GM06990 (cell line): ENCODE measurements around the gene TPST2.

ENCODE experiments used
- DNase-seq: peaks from one replicate; pipeline ENCODE4 v3.0.0-alpha.2; 2011; ENCODE audit not compliant: insufficient read length; ENCODE audit errors: extremely low read depth
- H3K27me3 ChIP-seq: replicated peaks from 2 replicates; pipeline ENCODE4 v1.6.0; 2011; ENCODE audit warnings: low read length; ENCODE audit not compliant: control insufficient read depth, insufficient read depth
- H3K36me3 ChIP-seq: 2 replicates; pipeline ENCODE4 v1.5.1; 2011; ENCODE audit warnings: low read length; ENCODE audit not compliant: control insufficient read depth, insufficient read depth
- H3K4me3 ChIP-seq: replicated peaks from 2 replicates; pipeline ENCODE4 v1.5.1; 2011; ENCODE audit warnings: low read depth, mild to moderate bottlenecking, control low read depth, low read length
- CTCF ChIP-seq: IDR thresholded peaks from 2 replicates; pipeline ENCODE4 v1.5.1; 2011; ENCODE audit warnings: low read length, control low read depth, mild to moderate bottlenecking, inconsistent platforms; ENCODE audit not compliant: insufficient read depth, poor library complexity, severe bottlenecking

Gene TPST2

DNA sequence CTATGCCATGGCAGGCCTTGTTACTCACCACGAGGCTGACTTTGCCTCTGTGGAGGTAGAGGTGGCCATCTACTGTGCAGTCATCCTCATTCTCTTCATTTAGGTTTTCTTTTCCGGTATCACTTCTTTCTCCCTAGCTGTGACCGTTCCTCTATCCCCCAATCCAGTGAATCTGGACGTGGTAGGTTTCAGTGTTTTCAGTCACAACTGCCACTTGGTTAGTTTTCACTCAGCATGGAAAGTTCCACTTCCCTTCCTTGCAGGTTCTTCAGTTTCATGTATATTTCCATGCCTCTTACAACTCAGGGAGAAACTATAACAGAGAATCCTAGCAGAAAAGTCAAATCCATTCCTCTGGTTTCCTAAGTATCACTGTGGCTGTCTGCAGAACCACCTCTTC lies 108.2 kb downstream of the TPST2 start:
- no peak for TF ChIP-seq CTCF
- no peak overlapping the region for H3K4me3 ChIP-seq
- DNase-seq = no peak
- no peaks in the 10 kb centered on the region for H3K27me3 ChIP-seq
- H3K36me3 ChIP-seq = no peaks in the 10 kb centered on the region

- H3K4me3 ChIP-seq = no peak overlapping the region
- no peaks in the 10 kb centered on the region for H3K27me3 ChIP-seq
- no peak for DNase-seq
- no peak for TF ChIP-seq CTCF
- no peaks in the 10 kb centered on the region for H3K36me3 ChIP-seq
Measured at GRCh38 chr22:26481112-26481693, 108.7 kb downstream of the TPST2 start.

DNA sequence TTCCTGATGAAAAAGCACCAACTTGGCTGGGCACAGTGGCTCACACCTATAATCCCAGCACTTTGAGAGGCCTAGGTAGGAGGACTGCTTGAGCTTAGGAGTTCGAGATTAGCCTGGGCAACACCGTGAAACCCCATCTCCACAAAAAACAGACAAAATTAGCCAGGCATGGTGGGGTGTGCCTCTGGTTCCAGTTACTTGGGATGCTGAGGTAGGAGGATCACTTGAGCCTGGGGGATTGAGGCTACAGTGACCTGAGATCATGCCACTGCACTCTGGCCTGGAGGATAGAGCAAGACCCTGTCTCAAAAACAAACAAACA lies 109.4 kb downstream of the TPST2 start:
- TF ChIP-seq CTCF = no peak
- Histone ChIP-seq H3K36me3 (no peaks in the 10 kb centered on the region), H3K4me3 (peak overlapping the region; percentile 8; the same call in 1 of the 2 replicates)

DNA sequence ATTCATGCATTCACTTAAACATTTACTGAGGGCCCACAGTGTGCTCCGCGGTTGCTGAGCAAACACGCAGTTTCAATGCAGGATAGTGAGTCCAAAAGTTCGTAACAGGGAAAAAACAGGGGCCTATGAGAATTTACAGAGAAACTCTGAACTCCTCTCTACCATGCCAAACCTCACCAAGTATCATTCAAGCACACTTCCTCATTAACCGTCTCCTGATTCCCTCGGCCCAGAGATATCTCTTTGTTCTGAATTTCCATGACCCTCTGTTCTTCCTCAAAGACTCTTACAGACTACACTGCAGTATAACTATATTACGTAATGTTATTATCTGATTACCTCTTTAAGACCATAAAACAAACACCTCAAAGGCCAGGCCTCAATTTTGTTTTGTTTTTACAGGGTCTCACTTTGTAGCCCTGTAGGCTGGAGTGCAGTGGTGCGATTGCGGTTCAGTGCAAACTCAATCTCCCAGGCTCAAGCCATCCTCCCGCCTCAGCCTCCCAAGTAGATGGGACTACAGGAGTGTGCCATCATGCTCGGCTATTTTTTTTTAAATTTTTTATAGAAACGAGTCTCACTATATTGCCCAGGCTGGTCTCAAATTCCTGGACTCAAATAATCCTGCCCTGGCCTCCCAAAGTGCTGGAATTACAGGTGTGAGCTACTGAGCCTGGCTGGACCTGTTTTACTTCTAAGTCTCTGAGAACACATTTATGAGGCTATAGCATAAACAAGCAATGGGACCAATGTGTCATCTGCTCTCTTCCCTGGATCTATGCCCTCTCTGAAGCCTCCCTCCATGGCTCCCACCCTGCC lies 109.9 kb downstream of the TPST2 start:
- no peak for DNase-seq
- TF ChIP-seq CTCF = no peak
- H3K27me3 ChIP-seq = no peaks in the 10 kb centered on the region
- H3K36me3 ChIP-seq = no peaks in the 10 kb centered on the region
- peak overlapping the region; percentile 48 for H3K4me3 ChIP-seq

More for the DNA sequence above, 109.4 kb downstream of the TPST2 start:
- DNase-seq = no peak
- H3K27me3 ChIP-seq = no peaks in the 10 kb centered on the region

- no peak for DNase-seq
- Histone ChIP-seq H3K4me3 (peak overlapping the region; percentile 48), H3K27me3 (no peaks in the 10 kb centered on the region), H3K36me3 (no peaks in the 10 kb centered on the region)
- TF ChIP-seq CTCF = no peak
Measured at GRCh38 chr22:26479043-26479791, 110.7 kb downstream of the TPST2 start.
